ENCODE data around the gene ZFPL1.

GRCh38 chr11:65072631-65072966, 11.4 kb upstream of the ZFPL1 start:
- no peak for TF ChIP-seq POLR2A (IDR thresholded peaks at IDR 0.05; ENCODE audit: low read depth, low read length)
- TF ChIP-seq SPI1 (IDR thresholded peaks at IDR 0.05; ENCODE audit: low read depth, low read length) = no peak
- TF ChIP-seq POU2F2 (IDR thresholded peaks at IDR 0.05; ENCODE audit: low read depth, low read length) = no peak
- no peak for TF ChIP-seq POLR2AphosphoS5 (IDR thresholded peaks at IDR 0.05; ENCODE audit: low read depth, low read length)
- TF ChIP-seq TAF1 (IDR thresholded peaks at IDR 0.05; ENCODE audit: low read depth, low read length) = no peak
